ENCODE measurements around the gene MOBP. TPM values are rescaled to one million over a fixed set of nuclear protein-coding genes. Genes with fewer than 3 reads are reported as not detected.
"Not testable (repeated sequence)": the region's sequence is repeated elsewhere in the genome, so short reads cannot be mapped to it uniquely, and the experiment has no call there.

MOBP gene
- polyA plus RNA-seq, result not detected in 3 replicates
- not detected for polyA plus RNA-seq (2011; ENCODE audit: low read depth)
- polyA plus RNA-seq (2011; cell fraction: cytosol; rRNA removed), result not detected in 2 replicates
- polyA plus RNA-seq (2011; cell fraction: nucleus; rRNA removed), result 0.04 TPM in 1 of 2 replicates, not detected in the other
- not detected in 2 replicates for polyA plus RNA-seq (2012; ENCODE audit: low replicate concordance)
- polyA minus RNA-seq, result not detected in 3 replicates
- polyA minus RNA-seq (2011; cell fraction: cytosol; rRNA and poly(A)+ RNA removed), result not detected
- polyA minus RNA-seq (2011; cell fraction: nucleus; rRNA and poly(A)+ RNA removed), result not detected in 2 replicates

GRCh38 chr3:39467394-39468107, at the start of gene MOBP:
TSS of gene MOBP (plus strand) at chr3:39467680. CDS start at chr3:39502070, 34,390 bp downstream.
- no peaks in the 10 kb centered on the region for H3K9me1 ChIP-seq (ENCODE audit: control insufficient read depth, extremely low read depth, insufficient read depth, low read length)
- H3K4me2 ChIP-seq (ENCODE audit: control insufficient read depth, extremely low read depth, insufficient read depth, low read depth, low read length), result no peak within 1 kb of the TSS
- H3K36me3 ChIP-seq (ENCODE audit: control insufficient read depth in 2 of 2, extremely low read depth in 1 of 2, insufficient read depth in 2 of 2, low read length in 2 of 2), result no peaks in the 10 kb centered on the region
- DNase-seq (ENCODE audit: low read depth, low spot score) (no peak), FAIRE-seq (no peak)
- no peak within 1 kb of the TSS for H3K4me3 ChIP-seq (ENCODE audit: control insufficient read depth in 2 of 3, extremely low read depth in 1 of 3, insufficient read depth in 2 of 3, low read depth in 1 of 3, low read length in 3 of 3)
- H2AFZ ChIP-seq (ENCODE audit: control insufficient read depth, low read length), result no peak within 1 kb of the TSS
- H3K9me3 ChIP-seq (ENCODE audit: control insufficient read depth, low read depth, low read length), result no peaks in the 10 kb centered on the region
- no peak within 1 kb of the TSS for H3K9ac ChIP-seq (ENCODE audit: control insufficient read depth, extremely low read depth, insufficient read depth, low read length)
- no peak for TF ChIP-seq EZH2 (IDR thresholded peaks at IDR 0.05; ENCODE audit: low read length)
- no peak for TF ChIP-seq CTCF (optimal IDR thresholded peaks at IDR 0.05 in 1 of 3, IDR thresholded peaks at IDR 0.05 in 1 of 3, conservative IDR thresholded peaks at IDR 0.05 in 1 of 3; ENCODE audit: extremely low read depth in 1 of 3, insufficient read depth in 2 of 3, low read length in 3 of 3)
- dilution Hi-C loops (cut with MboI; ENCODE audit: extremely low pct_ligation_motif_present, low sequenced_read_pairs), result no loop called here
- H3K27ac ChIP-seq (ENCODE audit: control insufficient read depth, insufficient read depth, low read length), result no peak within 1 kb of the TSS
- peaks cover 4% of the 10 kb centered on the region for H3K27me3 ChIP-seq (ENCODE audit: control insufficient read depth, extremely low read depth, insufficient read depth, low read length)
- no peaks in the 10 kb centered on the region for H4K20me1 ChIP-seq (ENCODE audit: control insufficient read depth, extremely low read depth, insufficient read depth, low read length)
- no peaks in the 10 kb centered on the region for H3K4me1 ChIP-seq (ENCODE audit: control insufficient read depth, extremely low read depth, insufficient read depth, low read length)
- no peaks in the 10 kb centered on the region for H3K79me2 ChIP-seq (ENCODE audit: control insufficient read depth, insufficient read depth, low read length)

- H3K9me3 ChIP-seq (ENCODE audit: control insufficient read depth, low read depth, low read length); H3K4me2 ChIP-seq (ENCODE audit: control insufficient read depth, extremely low read depth, insufficient read depth, low read depth, low read length); H3K27me3 ChIP-seq (ENCODE audit: control insufficient read depth, extremely low read depth, insufficient read depth, low read length); H2AFZ ChIP-seq (ENCODE audit: control insufficient read depth, low read length); H3K79me2 ChIP-seq (ENCODE audit: control insufficient read depth, insufficient read depth, low read length); H3K4me3 ChIP-seq (ENCODE audit: control insufficient read depth in 2 of 3, extremely low read depth in 1 of 3, insufficient read depth in 2 of 3, low read depth in 1 of 3, low read length in 3 of 3); DNase-seq (ENCODE audit: low read depth, low spot score); H4K20me1 ChIP-seq (ENCODE audit: control insufficient read depth, extremely low read depth, insufficient read depth, low read length); H3K36me3 ChIP-seq (ENCODE audit: control insufficient read depth in 2 of 2, extremely low read depth in 1 of 2, insufficient read depth in 2 of 2, low read length in 2 of 2); H3K4me1 ChIP-seq (ENCODE audit: control insufficient read depth, extremely low read depth, insufficient read depth, low read length); dilution Hi-C loops (cut with MboI; ENCODE audit: extremely low pct_ligation_motif_present, low sequenced_read_pairs); H3K27ac ChIP-seq (ENCODE audit: control insufficient read depth, insufficient read depth, low read length); FAIRE-seq; H3K9ac ChIP-seq (ENCODE audit: control insufficient read depth, extremely low read depth, insufficient read depth, low read length); H3K9me1 ChIP-seq (ENCODE audit: control insufficient read depth, extremely low read depth, insufficient read depth, low read length): not testable (repeated sequence)
These were observed 48.8 kb upstream of the MOBP start for GRCh38 chr3:39418556-39419225.
